NCI-H2171 (cell line): ENCODE data around the gene SLC6A7.

ENCODE experiments used
- DNase-seq: peaks from one replicate; lab custom pipeline; 2025; lab: John Stamatoyannopoulos, UW

SLC6A7 gene

DNA sequence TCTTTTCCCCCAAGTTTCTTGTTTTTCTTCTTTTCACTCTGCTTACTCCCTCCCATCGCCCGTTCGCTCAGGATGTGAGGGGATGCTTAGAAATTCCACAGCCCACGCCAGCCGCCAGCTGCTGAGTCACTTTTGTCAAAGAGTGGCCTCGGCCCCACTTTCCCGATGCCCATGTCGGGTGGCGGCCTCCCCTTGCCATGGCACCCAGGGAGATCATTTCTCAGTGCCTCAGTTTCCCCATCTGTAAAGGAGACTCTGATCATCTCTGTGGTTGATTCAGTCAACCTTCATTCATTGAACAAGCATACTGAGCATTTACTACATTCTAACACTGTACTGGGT, 33.9 kb upstream of the SLC6A7 start:
- no peak for DNase-seq

DNA sequence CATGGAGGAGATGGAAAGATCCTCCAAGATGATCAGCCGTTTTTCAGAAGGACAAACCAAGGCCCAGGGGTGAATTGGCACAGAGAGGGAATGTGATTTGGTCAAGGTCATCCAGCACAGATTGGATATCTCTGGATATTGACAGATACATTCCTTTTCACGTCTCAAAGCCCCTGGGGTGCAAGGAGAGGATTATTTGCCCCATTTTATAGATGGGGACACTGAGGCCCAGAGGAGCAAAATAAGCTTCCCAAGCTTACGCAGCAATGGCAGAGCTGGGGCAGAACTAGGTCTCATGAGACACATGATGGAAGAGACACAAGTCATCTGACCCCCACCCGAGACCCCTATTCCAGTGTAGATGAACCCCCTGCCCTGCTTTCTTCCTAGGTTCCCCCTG, 33.3 kb upstream of the SLC6A7 start:
- no peak for DNase-seq

DNA sequence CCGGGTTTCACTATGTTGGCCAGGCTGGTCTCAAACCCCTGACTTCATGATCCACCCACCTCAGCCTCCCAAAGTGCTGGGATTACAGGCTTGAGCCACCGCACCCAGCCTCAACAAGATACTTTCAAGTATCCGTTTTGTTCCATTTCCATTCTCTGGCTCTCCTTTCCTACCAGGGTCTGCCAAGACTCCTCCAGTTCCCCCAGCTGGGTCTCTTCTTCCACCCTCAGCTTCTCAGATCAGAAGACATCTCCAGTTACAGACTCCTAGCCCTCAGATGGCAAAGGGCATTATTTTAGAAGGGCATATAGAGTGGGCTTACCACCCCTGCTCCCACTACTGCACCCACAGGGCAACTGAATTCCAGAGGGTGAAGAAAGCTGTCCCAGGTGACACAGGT, 32.7 kb upstream of the SLC6A7 start:
- no peak for DNase-seq

DNA sequence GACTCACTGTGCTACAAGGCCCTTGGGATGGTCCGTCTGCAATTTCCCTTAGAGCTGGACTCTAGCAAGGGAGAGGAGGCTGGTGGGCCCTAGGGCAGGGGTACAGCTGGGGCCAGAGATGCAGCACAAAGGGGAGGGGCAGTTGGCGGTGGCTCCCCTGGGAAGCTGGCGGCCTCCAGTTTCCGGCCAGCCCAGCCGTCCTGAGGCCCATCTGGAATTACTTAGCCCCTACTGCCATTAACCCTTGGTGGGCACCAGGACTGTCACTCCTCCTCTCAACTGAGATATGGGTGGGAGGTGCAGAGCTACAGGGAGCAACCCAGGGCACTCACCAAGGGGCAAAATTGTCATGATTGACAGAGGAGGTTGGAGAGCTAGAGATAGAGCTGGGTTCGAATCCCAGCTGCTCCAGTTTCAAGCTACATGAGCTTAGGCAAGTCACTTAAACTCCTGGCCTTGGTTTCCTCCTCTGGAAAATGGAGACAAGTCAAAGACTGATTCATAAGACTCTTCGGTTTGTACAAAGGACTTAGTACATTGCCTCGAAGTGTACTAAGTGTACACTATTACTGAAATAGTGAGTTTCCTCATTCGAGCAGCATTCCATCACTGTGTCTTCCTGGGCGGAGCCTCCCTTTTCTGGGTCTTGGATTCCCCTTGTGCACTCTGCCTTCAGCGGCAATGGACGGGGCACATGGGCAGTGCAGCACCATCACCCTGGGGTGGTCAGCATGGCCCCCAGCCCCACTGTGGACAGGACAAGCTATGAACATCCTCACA, 31.5 kb upstream of the SLC6A7 start:
- DNase-seq: no peak

DNA sequence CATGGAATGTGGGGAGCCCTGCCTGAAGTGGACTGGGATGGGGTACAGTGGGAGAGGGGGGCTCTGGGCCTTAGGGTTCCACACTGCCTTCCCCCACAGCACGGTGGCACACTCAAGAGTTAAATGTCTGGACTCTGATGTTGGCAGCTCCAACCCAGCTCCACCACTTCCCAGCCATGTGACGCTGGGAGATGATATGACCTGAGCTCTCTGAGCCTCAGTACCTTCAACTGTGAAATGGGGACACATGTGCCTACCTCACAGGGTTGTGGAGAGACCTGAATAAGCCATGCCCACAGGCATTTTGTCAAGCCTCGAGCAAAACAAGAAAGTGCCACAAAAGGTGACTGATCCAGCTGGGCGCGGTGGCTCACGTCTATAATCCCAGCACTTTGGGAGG, 30.8 kb upstream of the SLC6A7 start:
- DNase-seq: no peak

DNA sequence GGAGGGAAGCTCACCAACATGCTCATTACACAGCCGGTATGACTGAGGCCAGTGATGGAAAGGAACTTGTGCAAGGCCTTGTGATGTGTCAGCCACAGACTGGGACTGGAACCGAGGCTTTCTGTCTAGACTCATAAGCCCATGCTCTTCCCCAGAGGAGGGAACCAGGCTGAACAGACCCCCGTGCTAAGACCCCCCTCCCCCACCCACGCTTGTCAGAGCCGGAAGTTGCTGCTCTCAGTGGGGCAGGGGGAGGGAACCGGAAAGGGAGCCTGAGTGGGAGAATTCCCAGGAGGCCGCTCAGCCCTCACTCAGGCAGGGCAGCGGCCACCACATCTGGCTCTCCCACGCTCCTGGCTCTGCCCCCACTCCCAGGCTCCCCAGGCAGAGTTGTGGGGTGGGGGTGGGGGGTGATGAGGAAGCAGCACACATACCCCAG, 30.1 kb upstream of the SLC6A7 start:
- no peak for DNase-seq

DNA sequence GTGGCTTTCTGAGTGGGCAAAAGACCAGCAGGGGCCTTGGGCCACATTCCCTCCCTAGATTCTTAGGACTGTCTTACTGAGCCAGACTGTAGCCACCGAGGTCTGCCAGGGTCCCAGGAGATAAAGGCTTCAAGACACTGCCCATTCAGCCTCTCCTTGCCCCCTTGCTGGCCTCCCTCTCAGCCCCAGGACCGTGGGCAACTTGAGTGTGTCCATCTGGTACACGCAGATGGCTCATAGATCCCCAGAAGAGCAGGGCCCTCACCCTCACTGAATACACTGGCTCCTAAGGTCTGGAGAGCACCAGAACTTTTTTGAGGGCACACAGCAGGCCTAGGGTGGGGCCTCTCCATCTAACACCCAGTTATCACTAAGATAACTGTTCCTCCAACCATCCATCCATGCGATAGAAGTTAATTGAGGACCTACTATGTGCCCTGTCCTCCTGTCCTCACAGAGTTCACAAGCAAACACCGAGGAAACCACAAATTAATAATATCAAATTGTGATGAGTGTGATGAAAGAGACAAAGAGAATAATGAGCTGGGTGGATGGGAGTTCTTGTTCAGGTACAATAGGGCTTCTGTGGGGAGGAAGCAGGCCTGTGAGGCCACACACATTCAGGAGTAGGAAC, 29.3 kb upstream of the SLC6A7 start:
- no peak for DNase-seq

DNA sequence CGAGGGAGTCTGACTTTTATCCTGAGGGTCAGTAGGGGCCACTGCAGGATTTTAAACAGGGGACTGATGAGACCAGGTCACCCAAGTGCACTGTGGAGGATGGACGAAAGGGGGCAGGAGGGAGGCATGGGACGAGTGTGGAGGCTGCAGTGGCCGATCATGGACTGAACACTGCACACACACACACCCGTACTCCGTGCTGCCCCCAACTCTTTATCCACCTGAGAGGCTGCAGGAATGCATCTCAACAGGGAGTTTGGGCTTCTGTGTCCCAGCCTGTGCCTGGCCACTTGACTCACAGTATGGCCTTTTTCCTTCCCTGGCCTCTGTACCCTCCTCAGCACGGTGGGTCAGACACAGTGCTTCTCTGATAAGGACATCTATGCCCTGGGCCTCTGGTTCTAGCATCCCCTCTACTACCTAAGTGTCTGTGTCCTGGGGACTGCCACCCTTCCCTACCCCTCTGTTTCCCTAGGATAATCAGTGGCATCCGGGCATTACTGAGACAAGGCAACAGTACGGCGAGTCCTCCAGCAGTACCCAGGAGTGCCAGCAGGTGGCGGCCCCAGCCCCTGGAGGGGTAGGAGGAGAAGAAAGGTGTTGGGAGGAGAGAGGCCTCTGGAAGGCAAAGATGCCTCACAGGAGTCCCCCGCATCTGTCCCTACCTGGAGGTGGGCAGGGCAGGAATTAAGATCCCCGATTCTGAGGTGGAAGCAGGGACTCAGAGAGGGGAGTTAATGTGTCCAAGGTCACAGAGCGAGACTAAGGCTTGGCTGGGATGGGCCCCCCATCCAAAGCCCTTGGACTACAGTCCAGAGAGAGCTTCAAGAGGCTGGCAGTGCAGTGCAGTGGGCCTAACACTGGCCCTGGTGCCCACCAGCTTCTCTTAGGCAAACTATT, 28.4 kb upstream of the SLC6A7 start:
- peak; percentile 22 for DNase-seq

DNA sequence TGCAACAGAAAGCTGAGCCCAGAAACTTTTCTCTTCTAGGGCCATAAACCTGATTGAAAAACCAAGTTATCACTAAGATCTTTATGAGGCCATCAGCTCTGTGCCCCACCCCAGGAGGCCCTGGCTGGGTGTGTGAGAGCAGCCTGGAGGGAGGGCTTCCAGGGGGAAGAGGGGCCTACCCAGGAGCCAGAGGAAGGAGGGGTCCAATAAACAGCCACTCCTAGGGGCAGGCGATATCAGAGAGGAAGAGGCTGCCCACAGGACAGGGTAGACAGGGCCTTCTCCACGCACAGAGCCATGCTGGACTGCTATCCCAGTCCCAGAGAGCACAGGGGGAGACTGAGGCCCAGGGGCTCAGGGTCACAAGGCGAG, 27.7 kb upstream of the SLC6A7 start:
- DNase-seq: no peak

DNA sequence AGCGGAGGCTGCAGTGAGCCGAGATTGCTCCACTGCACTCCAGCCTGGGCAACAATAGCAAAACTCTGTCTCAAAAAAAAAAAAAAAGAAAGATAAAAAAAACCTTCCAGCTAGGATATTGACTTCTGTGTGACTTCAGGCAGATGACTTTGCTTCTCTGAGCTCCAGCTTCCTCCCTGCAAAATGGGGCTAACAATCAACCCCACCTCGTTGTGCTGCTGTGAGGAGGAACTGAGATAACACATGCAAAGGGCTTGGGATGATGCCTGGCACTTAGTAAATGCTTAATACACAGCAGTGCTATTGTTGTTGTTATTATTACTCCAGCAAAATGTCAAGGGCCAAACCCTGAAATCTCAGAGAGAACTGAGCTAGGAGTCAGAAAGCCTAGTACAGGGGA, 26.8 kb upstream of the SLC6A7 start:
- DNase-seq: no peak

DNA sequence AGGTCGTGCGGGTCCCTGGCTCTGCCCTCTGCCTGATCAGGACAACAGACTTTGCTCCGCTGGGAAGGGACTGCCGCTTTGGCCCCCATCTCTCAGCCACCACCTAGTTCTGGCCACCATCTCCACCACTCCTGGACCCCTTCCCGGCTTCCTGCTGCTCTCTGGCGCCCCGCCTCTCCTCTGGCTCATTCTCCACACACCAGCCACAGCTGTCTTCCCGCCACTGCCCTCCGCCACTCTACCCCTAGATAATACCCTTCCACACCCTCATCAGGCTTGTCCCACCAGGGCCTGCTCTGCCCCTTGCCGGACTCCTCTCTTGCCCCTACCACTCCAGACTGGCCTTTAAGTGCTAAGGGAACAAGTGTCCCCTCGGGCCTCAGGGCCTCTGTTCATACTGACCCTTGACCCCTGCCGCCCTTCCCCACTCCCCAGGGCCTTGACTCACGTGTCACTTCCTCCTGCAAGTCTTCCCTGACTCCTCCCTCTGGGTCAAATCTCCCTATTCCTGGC, 26.3 kb upstream of the SLC6A7 start:
- DNase-seq: no peak

DNA sequence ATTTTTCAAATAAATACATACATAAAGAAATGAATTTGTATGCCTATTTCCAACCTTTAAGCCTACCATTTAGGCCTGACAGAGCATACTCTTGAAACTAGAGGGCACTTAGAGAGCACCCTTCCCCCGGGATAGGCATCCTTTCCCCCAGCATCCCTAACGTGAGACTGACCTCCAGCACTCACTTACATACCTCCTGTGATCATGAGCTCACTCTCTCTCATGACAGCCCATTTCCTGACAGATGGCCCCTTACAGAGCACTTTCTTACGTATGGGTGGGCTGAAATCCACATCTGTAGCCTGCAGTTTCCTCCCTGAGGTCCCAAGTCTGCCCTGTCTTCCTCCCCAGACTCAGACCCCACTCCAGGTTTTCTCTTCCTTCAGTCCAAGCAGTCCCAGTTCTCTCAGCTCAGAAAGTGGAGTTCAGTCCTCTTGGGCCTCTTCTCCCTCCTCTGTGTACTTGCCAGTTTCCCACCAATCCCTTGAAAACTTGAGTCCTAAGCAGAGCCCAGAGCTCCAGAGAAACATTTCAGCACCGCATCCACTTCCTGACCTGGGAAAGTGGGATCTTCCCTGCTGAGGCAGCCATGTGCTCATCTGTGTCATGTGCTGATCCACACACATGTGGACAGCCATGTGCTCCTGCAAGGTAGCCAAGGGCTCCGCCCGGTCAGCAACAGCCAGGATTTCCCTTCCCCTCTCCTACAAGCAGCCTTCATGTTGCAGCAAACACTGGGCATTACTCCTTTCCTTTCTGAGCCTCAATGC, 25.5 kb upstream of the SLC6A7 start:
- DNase-seq: no peak

DNA sequence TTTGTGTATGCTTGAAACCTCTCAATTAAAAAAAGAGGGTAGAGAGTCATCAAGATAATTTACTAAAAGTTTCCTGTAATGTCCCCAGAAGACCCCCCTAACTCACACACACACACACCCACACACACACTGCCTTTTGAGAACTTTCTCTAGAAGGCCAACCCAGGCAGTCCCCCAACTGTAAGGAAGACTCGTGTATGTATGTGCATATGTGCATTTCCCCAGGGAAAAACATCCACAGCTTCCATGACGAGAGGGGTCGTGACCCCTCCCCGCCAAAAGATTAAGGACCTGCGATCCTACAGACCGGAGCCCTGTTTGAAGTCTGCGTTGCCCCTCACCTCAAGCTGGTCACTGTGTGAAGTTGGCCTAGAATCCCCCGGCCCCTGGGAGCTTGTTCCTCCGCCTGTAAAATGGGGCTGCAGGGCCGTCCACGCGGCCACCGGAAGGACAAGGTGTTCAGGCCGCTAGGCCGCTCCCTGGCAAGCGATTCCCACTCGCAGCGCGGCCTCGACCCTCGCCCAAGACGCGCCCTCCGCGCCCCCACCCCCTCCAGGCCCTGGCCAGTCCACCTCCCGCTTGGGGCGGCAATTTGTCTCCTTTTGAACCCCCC, 23.7 kb upstream of the SLC6A7 start:
- no peak for DNase-seq

DNA sequence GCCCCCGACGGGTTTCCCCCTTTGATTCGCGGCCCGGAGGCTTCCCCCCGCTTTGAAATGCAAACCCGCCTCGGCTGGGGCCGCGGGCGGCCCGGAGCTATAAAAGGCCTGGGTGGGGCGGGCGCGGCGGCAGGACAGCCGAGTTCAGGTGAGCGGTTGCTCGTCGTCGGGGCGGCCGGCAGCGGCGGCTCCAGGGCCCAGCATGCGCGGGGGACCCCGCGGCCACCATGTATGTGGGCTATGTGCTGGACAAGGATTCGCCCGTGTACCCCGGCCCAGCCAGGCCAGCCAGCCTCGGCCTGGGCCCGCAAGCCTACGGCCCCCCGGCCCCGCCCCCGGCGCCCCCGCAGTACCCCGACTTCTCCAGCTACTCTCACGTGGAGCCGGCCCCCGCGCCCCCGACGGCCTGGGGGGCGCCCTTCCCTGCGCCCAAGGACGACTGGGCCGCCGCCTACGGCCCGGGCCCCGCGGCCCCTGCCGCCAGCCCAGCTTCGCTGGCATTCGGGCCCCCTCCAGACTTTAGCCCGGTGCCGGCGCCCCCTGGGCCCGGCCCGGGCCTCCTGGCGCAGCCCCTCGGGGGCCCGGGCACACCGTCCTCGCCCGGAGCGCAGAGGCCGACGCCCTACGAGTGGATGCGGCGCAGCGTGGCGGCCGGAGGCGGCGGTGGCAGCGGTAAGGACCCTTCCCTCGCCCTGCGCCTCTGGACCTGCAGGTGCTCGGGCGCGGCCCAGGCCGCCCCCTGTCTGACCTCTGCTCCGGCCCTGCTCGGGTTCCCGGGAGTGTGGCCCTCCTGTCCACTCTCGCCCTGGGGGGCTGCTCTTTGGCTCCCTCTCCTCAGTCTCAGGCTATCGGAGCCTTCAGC, 23.0 kb upstream of the SLC6A7 start, which contains the start of gene CDX1:
Gene CDX1 (plus strand): TSS at position 129 of the 862 bp plus-strand sequence. CDS start 99 bp downstream, at position 228.
- DNase-seq: no peak

DNA sequence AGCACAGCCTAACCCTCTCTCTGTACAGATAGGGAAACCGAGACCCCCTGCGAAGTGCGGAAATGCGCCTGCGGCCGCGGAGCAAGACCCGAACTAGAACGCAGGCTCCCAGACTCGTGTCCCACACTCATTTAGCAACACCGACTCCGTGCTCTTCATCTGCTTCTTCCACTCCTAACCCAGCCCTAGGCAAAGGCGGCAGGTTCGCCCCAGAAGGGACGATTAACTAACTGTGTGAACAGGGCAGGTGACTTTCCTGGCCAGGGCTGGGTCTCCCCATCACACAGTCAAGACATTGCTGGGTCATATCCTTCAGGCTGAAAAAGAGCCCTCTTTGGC, 22.4 kb upstream of the SLC6A7 start:
- DNase-seq: no peak

DNA sequence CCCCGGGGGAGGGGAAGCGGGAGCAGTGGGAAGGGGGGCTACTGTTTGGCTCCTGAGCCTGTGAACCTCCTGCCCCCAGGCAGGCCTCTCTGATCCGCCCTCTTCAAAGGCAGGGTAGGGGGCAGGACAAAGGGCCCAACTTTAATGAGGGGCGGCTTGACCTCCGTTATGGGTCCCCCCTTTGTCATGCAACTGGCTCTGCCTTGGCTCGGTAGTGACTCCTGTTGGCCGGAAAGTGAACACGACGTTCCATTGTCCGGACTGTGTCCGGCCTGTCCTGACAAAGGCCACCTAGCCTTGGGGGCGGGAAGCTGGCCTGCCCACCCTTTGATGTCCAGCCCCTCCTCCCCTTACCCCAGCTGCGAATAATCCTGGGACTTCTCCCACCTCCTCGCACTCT, 22.0 kb upstream of the SLC6A7 start:
- no peak for DNase-seq

DNA sequence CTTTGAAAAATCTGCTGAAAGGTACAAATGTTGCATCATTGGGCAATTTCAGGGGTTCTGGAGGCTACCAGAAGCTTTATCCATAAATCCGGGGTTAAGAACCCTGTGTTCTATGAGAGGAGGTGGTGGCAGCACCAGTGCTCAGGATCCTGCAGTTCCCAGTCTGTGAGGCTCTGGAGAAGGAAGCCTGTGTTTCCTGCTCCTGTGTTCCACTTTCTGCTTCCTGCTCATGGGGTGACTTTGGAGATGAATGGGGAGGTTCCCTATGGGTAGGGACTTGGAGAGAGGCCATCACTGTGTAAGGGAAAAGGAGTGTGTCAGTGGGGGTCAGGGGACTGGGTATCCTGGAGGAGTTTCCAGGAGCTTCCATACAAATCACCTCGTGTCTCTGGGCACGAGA, 21.0 kb upstream of the SLC6A7 start:
- no peak for DNase-seq

DNA sequence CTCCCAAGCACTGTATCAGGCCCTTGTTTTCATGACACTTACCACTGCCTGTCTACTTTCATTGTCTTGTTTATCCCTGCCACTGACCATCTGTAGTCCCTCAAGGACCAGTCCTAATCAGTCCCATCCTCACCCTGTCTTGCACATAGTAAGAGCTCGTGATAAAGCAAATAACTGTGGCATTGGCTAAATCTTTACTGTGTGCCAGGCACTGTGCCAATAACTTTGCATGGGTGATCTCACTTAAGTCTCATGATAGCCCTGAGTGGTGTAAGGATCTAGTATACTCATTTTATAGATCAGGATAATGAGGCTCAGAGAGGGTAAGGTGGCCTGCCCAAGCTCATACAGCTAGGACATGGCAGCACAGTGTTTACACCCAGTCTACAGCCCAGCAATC, 17.7 kb upstream of the SLC6A7 start:
- DNase-seq: no peak

DNA sequence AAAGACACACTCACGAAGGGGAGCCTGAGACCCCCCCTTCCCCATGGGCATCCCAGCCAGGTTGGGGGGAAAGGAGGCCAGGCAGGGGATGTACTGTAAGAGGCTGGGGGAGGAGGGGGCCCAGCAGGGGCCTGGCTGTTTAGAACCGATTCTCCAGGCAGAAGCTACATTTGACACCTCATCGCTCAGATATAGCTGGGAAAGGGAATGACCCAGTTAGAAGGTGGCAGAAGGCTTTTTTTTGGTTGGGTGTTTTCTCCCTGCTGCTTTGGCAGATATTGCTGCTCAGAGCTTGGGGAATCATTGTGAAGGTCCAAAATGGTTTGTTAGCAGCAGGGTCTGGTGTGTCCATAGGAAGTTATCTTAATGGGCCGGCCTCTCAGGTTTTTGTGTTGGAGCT, 17.3 kb upstream of the SLC6A7 start:
- no peak for DNase-seq

DNA sequence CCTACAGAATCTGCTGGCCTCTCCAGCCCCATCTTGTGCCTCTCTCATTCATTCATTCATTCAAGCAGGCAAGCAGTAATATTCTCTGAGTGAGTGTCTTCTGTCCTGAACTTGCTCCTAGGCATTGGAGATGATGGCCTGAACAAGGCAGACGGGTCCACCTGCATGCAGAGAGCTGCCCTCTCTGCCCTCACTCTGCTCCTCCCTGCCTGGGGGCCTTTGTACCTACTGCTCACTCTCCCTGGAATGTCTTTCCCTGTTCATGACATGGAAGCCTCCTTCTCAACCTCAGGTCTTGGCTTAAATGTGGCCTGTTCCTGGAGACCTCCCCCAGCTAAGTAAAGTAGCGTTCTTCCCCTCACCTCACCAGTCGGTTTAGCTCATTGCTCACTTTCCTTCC, 16.7 kb upstream of the SLC6A7 start:
- DNase-seq: no peak

DNA sequence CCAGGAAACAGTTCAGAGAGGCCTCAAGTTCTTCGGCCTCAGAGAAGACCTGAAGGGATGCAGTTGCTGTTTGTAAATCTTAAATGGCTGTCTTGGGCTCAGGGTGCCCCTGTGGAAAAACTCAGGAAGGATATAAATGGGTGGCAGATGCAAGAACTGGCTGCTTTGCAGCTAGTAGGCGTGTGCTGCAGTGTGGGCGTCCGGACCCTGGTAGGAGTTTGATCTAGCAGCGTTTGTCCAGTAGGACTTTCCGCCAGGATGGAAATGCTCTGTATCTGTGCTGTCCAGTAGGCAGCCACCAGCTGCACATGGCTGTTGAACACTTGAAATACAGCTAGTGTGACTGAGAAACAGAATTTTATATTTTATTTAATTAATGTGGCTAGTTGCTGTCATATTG, 15.6 kb upstream of the SLC6A7 start:
- DNase-seq: no peak
